HL-60/S4 treated with phorbol 12-myristate 13-acetate at 8.2 ng/mL for 4 days and 3 days (cell line): ENCODE results near the gene LDB2.
"Not testable (repeated sequence)": the region's sequence is repeated elsewhere in the genome, so short reads cannot be mapped to it uniquely, and the experiment has no call there.

Experiments
- in situ Hi-C: fragments of 300-500 bp; cut with MboI; formaldehyde crosslinking; loops from 2 replicates; pipeline ENCODE4 v1.15.0; 2022; ENCODE audit warnings: low sequenced_read_pairs

The LDB2 gene

GRCh38 chr4:16663307-16663706, 235.1 kb downstream of the LDB2 start:
- in situ Hi-C loops: no loop called here

DNA sequence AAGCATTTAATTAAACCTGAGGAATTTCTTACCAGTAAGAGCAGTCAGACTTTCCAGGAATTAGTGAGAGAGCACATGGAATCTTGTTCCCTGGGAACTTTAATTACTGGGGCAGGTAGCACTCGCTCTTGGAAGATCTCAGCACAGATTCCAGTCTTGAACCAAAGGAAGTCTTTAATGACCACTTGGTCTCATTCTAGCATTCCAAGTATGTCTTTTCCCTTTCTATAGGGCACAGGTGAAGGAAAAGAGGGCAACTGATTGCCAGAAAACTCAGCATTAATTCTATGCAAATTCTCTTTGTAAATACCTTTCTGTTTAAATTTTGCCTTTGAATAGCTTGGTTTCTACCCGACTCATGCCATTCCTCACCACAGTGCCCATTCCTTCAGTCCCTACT, 236.6 kb downstream of the LDB2 start:
- in situ Hi-C loops: no loop called here

GRCh38 chr4:16660656-16661055, 237.8 kb downstream of the LDB2 start:
- in situ Hi-C loops: no loop called here

GRCh38 chr4:16659694-16660093, 238.8 kb downstream of the LDB2 start:
- in situ Hi-C loops: no loop called here

- in situ Hi-C loops: no loop called here
These were observed 239.4 kb downstream of the LDB2 start for GRCh38 chr4:16659079-16659478.

DNA sequence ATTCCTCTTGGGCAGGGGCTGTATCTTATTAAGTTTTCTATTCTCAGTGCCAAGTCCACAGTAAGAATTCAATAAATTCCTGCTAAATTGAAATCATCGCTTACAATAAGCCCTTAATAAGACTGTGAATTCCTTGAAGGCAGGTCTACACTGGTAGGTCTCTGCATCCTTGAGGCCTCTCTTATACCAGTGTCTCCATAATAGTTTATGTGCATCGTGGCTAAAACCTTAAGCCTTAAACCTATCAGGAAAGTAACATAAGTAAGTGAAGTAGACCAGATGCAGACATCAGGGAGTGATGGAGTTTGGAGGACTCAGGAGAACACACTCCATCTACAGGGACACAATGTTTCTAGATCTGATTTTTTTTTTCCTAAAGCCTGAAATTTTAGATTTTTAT, 240.3 kb downstream of the LDB2 start:
- in situ Hi-C loops: no loop called here

DNA sequence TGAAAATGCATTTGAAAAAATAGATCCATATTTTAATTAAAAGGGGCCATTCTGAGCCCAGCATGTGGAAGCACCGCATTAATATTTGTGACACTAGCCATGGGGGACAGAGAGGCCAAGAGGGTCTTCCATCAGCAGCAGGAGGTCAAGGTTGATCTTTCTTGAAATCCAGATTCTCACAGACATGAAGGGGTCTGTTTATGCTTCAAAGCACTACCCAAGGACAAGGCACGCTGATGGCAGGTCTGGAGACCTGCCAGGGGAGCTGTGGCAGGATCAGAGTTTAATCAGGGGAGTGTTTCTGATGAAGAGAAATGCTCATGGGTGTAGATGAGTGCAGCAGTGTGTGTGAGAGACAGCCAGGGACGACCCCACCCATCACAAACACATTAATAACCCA, 243.3 kb downstream of the LDB2 start:
- in situ Hi-C loops: no loop called here

DNA sequence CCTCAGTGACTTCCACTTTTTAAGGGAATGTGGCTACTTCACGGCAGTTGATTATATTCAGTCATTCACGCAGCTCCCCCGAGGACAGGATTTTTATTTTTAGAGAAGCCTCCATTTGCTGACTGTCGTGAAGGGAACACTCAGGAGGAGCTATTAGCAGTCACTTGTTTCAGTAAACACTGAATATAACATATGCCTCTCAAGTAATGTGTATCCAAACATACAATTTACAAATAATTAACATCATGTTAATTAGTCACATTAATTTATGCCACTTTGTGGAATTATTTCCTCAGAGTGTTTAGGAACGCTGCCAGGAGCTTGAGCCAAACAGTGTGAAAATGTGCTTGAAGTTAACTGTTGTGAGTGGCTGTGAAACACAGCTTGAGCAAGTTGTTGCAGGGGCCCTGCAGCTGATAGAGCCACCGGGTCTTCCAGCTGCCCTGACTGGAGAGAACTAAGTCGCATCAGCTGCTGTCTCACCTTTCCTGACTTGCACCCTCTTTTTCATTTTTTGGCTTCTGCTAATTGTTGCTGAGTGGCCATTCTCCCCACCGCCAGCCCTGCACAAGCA, 245.6 kb downstream of the LDB2 start:
- in situ Hi-C loops: no loop called here

DNA sequence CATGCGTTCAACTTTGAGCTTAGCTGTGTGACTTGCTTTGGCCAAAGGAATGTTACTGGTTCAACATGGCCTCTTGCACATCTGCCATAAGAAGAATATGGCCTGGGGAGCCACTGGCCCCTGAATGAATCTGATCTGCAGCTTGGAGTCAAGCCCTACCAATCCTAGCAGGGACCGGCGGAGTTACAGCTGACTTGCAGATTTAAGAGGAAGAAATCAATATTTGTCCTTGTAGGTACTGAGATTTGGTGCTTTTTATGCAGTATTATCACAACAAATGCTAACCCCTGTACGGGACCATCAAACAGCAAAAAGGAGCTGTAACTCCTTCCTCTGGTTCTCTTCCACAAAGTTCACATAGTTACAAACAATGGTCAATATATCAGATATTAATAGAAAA, 252.0 kb downstream of the LDB2 start:
- in situ Hi-C loops: no loop called here

- in situ Hi-C loops: no loop called here
These were observed 254.6 kb downstream of the LDB2 start for GRCh38 chr4:16643893-16644292.

DNA sequence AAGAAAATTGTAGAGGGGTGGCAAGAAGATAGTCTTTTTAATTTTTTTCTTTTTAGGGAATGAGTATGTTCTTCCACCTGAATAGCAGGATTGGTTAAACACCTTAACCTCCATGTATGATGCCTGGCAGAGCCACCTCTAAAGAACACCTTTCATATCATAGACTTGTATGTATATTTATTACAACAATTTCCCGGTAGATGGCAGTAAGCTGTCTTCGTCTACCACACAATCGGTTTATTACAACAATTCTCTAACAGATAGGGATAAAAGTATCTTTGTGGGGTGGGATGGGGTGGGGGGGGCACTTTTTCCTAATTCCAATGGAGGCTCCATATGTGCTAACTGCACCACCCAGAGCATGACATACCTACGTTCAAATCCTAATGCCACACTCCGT, 255.5 kb downstream of the LDB2 start:
- in situ Hi-C loops: no loop called here

DNA sequence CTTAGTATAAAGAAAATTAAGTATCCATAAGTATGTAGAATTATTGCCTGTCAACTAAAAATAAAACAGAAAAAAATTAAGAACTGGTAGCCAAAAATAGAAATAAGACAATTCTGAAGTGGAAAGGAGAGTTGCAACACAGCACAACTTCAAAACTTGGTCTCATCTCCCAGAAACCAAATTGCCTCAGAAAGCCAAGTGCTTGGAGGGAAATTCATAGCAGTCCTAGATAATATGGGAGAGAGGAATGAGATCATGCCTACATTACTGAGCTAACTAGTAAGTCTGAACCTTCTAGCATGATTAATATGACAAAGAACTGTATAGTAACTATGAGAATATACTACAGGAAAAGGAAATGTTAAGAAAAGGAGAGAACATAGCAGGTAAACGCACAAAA, 256.5 kb downstream of the LDB2 start:
- in situ Hi-C loops: no loop called here

- in situ Hi-C loops: no loop called here
These were observed 261.4 kb downstream of the LDB2 start for GRCh38 chr4:16636912-16637630.

- in situ Hi-C loops: no loop called here
These were observed 262.1 kb downstream of the LDB2 start for GRCh38 chr4:16636304-16636703.

GRCh38 chr4:16629274-16629673, 269.2 kb downstream of the LDB2 start:
- in situ Hi-C loops: not testable (repeated sequence)

DNA sequence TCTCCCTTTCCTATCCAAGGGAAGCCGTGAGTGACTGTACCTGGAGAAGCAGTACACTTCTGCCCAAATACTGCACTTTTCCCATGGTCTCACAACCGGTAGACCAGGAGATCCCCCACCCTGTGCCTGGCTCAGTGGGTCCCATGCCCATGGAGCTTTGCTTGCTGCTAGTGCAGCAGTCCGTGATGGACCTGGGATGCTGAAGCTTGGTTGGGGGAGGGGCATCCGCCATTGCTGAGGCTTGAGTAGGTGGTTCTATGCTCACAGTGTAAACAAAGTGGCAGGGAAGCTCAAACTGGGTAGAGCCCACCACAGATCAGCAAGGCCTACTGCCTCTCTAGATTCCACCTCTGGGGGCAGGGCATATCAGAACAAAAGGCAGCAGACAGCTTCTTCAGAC, 269.6 kb downstream of the LDB2 start:
- in situ Hi-C loops: not testable (repeated sequence)

DNA sequence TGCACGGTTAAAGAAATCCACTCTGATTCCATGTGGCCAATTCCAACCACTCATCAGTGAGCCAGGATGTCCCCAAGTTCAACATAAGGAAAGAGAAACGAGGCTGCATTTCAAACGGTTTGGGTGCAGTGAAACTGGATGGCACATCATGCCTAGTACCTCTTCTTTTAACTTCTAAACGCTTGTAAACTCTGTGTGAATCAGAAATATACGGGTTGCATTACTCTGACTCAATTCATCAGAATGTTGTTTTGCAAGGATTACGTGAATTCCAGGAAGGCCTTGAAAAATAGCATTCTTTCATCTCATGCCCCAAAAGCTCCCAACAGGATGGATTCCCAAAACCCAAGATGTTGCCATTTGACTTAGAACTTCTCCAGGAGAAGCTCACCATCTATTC, 270.4 kb downstream of the LDB2 start:
- in situ Hi-C loops: no loop called here

- in situ Hi-C loops: no loop called here
These were observed 271.5 kb downstream of the LDB2 start for GRCh38 chr4:16626945-16627344.

DNA sequence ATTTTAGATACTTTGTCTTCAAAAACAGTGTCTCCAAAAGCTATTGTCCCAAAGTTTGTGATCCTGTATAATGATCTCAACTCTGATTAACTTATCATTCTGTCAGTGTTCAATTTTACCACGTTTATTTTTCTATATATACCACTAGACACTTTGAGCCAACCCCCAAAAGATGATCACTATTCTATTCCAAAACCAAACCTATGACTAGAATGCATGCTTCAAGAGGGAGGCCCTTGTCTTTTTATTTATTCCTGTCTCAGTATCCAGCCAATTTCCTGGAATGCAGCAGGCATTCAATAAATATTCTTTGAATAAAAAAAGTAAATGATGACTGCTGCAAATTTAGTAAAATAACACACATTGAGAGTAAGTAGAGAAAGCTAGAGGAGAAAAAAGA, 275.6 kb downstream of the LDB2 start:
- in situ Hi-C loops: no loop called here

DNA sequence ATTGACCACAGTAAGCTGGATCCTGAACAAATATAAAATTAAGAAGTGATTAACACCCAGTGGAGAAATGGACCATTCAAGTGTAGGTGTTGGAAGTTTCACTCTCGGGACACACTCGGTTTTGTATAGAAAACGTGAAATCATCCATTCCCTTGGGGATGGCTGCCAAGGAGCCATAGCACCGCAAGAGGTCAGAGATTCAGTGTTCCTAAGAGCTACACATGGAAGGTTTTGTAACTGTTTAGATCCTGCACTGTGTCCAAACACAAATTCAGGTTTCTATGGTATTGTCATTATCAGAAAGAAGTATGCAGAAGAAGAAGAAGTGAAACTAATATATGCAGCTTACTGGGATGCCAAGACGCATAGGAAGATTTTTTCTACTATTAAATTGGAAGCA, 281.0 kb downstream of the LDB2 start:
- in situ Hi-C loops: no loop called here

GRCh38 chr4:16617011-16617410, 281.4 kb downstream of the LDB2 start:
- in situ Hi-C loops: no loop called here

DNA sequence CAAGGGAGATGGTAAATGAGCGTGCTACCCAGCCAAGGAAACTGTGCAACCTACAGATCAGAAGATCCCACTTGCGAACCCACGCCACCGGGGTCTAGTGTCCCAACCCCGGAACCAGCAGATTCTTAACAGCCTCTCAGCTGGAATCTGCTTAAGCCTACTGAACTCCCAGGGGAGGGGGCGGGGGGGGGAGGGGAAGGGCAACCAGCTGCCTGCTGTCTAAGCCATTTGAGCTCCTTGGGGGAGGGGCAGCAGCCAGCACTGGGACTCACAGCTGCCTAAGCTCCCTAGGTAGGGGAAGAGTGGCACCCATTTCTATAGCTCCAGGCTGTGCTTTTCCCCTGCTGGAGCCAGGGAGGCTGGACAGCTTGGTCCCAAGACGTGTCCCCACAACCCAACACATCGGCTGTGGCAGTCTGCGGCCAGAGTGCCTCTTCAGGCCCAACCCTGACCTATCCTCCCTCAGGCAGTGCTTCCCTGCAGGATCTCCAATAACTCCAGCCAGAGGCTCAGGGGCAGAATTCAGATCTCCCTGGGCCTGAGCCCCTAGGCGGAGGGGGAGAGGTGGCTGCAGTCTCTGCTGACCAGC, 289.2 kb downstream of the LDB2 start:
- in situ Hi-C loops: no loop called here
